Lung (tissue), 12 donors: ENCODE data around the gene INO80D. TPM values are rescaled to one million over a fixed set of nuclear protein-coding genes. Genes with fewer than 3 reads are reported as not detected.

ENCODE experiments used
- ATAC-seq: fragments of 200-7000 bp; cut with Tn5 transposase; one replicate; pipeline ENCODE4 v1.9.1; 2020; ENCODE audit warnings: moderate number of reproducible peaks; ENCODE audit not compliant: insufficient read depth, low FRiP score
- DNase-seq, 3 donors: peaks; one replicate each; pipeline ENCODE4 v3.0.0-alpha.2; 2013 to 2017
- H3K27ac ChIP-seq, 2 donors: one replicate each; pipeline ENCODE4 v1.5.1; 2013; ENCODE audit warnings: mild to moderate bottlenecking in 2 of 2, moderate library complexity in 2 of 2, control low read depth in 1 of 2, inconsistent platforms in 1 of 2, low read depth in 1 of 2, low read length in 1 of 2
- H3K27me3 ChIP-seq, 3 donors: one replicate each; pipeline ENCODE4 v1.5.1; 2013; ENCODE audit warnings: low read length in 2 of 3; ENCODE audit not compliant: control insufficient read depth in 3 of 3, insufficient read depth in 3 of 3
- H3K36me3 ChIP-seq, 4 donors: one replicate each; pipeline ENCODE4 v1.5.1; 2013; ENCODE audit warnings: low read length in 4 of 4, mild to moderate bottlenecking in 1 of 4, moderate library complexity in 1 of 4; ENCODE audit not compliant: control insufficient read depth in 4 of 4, insufficient read depth in 4 of 4
- H3K4me1 ChIP-seq, 5 donors: one replicate each; pipeline ENCODE4 v1.5.1; 2013; ENCODE audit warnings: low read length in 5 of 5, mild to moderate bottlenecking in 2 of 5, moderate library complexity in 1 of 5; ENCODE audit not compliant: control insufficient read depth in 5 of 5, insufficient read depth in 5 of 5
- H3K4me3 ChIP-seq: one replicate; pipeline ENCODE4 v1.5.1; 2013; ENCODE audit warnings: mild to moderate bottlenecking, control low read depth, moderate library complexity
- H3K9ac ChIP-seq, 2 donors: one replicate each; pipeline ENCODE4 v1.5.1; 2013; ENCODE audit warnings: low read length in 2 of 2, control low read depth in 1 of 2; ENCODE audit not compliant: insufficient read depth in 1 of 2
- H3K9me3 ChIP-seq, 4 donors: one replicate each; pipeline ENCODE4 v1.5.1; 2013; ENCODE audit warnings: low read length in 3 of 4, mild to moderate bottlenecking in 1 of 4, moderate library complexity in 1 of 4; ENCODE audit not compliant: control insufficient read depth in 4 of 4, insufficient read depth in 3 of 4
- WGBS, 2 donors: extraction: QIAGEN DNeasy Blood & Tissue Kit; methylation state at CpG; one replicate each; pipeline ENCODE4 v1.1.7; 2013; 5-methylcytosine and 5-hydroxymethylcytosine counted together
- polyA plus RNA-seq, 2 donors: library from polyadenylated mRNA; stranded (reverse); fragments of 200-250 nt; gene quantifications; one replicate each; pipeline ENCODE4 v1.2.1, GENCODE V29; 2013
- total RNA-seq, 2 donors: library from RNA; depleted of rRNA in 1 of 2; stranded (reverse); fragments of >200 nt in 1 of 2; gene quantifications; one replicate each; pipeline ENCODE4 v1.2.1, GENCODE V29; 2014 to 2021
- TF ChIP-seq, protein P1 (sequence below): IDR thresholded peaks from 2 replicates; pipeline ENCODE4 v1.5.1; 2012; ENCODE audit warnings: mild to moderate bottlenecking; ENCODE audit errors: control extremely low read depth, extremely low read depth
- donor health status: control.
- donor health status: control.
- donor health status: Bipolar disorder and iron deficiency.
- donor health status: healthy.
- donor health status: DM: yes; HTN: yes; CAD: no.

Gene INO80D
- total and polyA plus RNA-seq, 4 donors = 1.9 to 33.5 (median 13.7) TPM

DNA sequence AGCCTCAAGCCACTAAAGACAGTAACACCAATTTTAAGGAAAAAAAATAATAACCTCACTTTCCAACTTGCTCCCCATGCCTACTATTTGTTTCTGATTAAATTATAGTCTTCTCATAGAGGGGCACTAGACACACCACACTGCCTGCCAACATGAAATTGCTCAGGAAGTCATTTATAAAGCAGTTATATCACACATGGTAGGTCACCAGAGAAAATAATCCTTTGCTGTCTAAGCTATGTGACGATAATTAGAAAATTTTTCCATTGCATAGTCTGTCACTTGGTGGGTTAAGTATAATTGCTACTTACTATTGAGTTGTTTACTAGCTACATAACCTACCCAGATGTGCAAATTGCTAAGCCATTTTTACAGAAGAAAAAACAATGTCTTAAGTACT lies 85.2 kb downstream of the INO80D start:
- no peak overlapping the region for H3K27ac ChIP-seq
- WGBS, 2 donors = 82 to 90% methylated on average over 1 of the region's 1 CpG
- peaks cover 0 to 2% (median 0%) of the 10 kb centered on the region in 4 donors for H3K9me3 ChIP-seq
- H3K9ac ChIP-seq = no peak overlapping the region
- H3K36me3 ChIP-seq = peaks cover 19 to 35% (median 28%) of the 10 kb centered on the region in 4 donors
- TF ChIP-seq, protein P1, sequence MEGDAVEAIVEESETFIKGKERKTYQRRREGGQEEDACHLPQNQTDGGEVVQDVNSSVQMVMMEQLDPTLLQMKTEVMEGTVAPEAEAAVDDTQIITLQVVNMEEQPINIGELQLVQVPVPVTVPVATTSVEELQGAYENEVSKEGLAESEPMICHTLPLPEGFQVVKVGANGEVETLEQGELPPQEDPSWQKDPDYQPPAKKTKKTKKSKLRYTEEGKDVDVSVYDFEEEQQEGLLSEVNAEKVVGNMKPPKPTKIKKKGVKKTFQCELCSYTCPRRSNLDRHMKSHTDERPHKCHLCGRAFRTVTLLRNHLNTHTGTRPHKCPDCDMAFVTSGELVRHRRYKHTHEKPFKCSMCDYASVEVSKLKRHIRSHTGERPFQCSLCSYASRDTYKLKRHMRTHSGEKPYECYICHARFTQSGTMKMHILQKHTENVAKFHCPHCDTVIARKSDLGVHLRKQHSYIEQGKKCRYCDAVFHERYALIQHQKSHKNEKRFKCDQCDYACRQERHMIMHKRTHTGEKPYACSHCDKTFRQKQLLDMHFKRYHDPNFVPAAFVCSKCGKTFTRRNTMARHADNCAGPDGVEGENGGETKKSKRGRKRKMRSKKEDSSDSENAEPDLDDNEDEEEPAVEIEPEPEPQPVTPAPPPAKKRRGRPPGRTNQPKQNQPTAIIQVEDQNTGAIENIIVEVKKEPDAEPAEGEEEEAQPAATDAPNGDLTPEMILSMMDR = no peak
- no peaks in the 10 kb centered on the region for H3K27me3 ChIP-seq
- DNase-seq (no peak), ATAC-seq (no peak)
- H3K4me3 ChIP-seq = no peak overlapping the region
- H3K4me1 ChIP-seq = no peaks in the 10 kb centered on the region

DNA sequence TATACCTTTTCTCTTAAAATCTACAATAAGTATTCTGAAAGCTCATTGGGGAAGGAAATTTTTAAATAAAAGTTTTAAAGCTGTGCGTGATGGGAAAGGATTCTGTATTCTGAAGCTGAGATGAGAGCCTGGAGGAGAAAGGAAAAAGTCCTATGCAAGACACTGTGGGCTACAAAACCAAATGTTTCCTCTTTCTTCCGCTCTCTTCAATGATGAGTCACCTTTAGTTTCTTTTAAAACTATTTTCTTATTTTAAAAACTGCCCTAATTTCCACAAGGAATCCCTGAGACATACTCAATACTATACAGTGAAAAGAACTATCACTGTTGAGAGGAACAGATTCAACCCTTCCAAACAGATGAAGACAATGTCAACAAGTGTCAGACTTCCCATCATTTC lies 87.4 kb downstream of the INO80D start:
- H3K36me3 ChIP-seq = peaks cover 6 to 17% (median 14%) of the 10 kb centered on the region in 4 donors
- TF ChIP-seq, protein P1 = no peak
- H3K4me1 ChIP-seq = peaks cover 0 to 7% (median 0%) of the 10 kb centered on the region in 5 donors
- no peaks in the 10 kb centered on the region for H3K9me3 ChIP-seq
- no peak overlapping the region for H3K27ac ChIP-seq
- ATAC-seq = no peak
- no peak overlapping the region for H3K9ac ChIP-seq
- no peaks in the 10 kb centered on the region for H3K27me3 ChIP-seq
- WGBS, 2 donors = 51 to 82% methylated on average over 2 of the region's 2 CpGs
- no peak overlapping the region for H3K4me3 ChIP-seq
- DNase-seq = no peak

DNA sequence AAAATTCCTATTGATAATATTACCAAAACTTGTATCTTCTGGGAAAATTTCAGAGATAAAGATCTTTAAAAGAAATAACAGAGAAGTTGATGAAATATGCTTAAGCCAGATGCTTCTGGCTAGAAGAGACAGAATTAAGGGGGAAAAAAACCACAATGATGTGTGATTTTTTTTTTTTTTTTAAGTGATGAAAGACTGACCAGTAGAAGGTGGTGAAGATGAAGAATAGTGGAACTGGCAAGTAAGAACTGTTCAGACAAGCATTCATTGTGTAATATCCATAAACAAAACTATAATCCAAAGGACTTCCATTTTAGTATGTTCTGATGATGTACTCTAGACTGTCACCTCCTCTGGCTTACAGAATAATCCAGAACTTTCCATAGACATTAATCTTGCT lies 89.8 kb downstream of the INO80D start:
- ATAC-seq (no peak), DNase-seq (no peak)
- Histone ChIP-seq H3K36me3 (peaks cover 4 to 20% (median 13%) of the 10 kb centered on the region in 4 donors), H3K4me1 (peaks cover 0 to 7% (median 0%) of the 10 kb centered on the region in 5 donors), H3K27ac (no peak overlapping the region), H3K27me3 (no peaks in the 10 kb centered on the region), H3K4me3 (no peak overlapping the region), H3K9me3 (no peaks in the 10 kb centered on the region), H3K9ac (no peak overlapping the region)
- TF ChIP-seq, protein P1 = no peak

DNA sequence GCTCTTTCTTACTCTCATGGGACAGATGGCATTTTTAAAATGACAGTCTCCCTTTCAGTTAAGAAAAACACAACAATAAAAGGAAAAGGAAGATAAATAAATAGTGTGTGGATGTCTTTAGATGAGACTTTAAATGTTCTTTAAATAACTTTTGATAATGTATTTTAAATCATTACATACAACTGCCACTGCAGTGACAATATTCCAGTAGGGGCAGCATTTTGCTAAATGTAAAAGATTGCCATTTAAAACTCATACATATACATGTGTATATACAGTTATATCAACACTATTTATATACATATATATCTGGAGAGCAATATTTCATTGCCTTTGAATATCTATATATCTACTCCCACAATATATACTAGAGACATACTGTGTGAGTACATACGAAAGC lies 90.7 kb downstream of the INO80D start:
- ATAC-seq = no peak
- Histone ChIP-seq H3K27me3 (no peaks in the 10 kb centered on the region), H3K4me1 (peaks cover 0 to 7% (median 0%) of the 10 kb centered on the region in 5 donors), H3K9me3 (no peaks in the 10 kb centered on the region), H3K27ac (no peak overlapping the region), H3K4me3 (no peak overlapping the region), H3K9ac (no peak overlapping the region), H3K36me3 (peaks cover 4 to 18% (median 11%) of the 10 kb centered on the region in 4 donors)
- TF ChIP-seq, protein P1 = no peak
- WGBS, 2 donors = 87 to 95% methylated on average over 1 of the region's 1 CpG
- peak in 2 of 3 donors; percentile 10 to 36 for DNase-seq
